WTC11 (cell line): ENCODE measurements around the gene PTCD3. TPM values are rescaled to one million over a fixed set of nuclear protein-coding genes. Genes with fewer than 3 reads are reported as not detected.

ENCODE experiments used
- ATAC-seq: fragments of 200-7000 bp; cut with Tn5 transposase; 2 replicates; pipeline ENCODE4 v1.10.0; 2021; ENCODE audit warnings: mild to moderate bottlenecking, moderate library complexity
- CTCF ChIA-PET: fragments of 300-600 bp; sonication (Branson Sonifier 250); formaldehyde crosslinking; loops from one replicate; lab custom pipeline; 2021; ENCODE audit warnings: antibody characterized with exemption; lab: Charles Lee
- POLR2A ChIA-PET: fragments of 350-600 bp; sonication (Branson Sonifier 250); formaldehyde crosslinking; loops from one replicate; lab custom pipeline; 2021; ENCODE audit warnings: antibody characterized with exemption; lab: Charles Lee
- DNase-seq: peaks from one replicate; pipeline ENCODE4 v3.0.0; 2021; ENCODE audit warnings: low spot score
- H3K27ac Mint-ChIP-seq: 2 replicates; pipeline ENCODE4 v1.8.0; 2021; ENCODE audit warnings: mixed read lengths
- H3K27me3 Mint-ChIP-seq: 2 replicates; pipeline ENCODE4 v1.8.0; 2021; ENCODE audit warnings: low read depth, mild to moderate bottlenecking, moderate library complexity, mixed read lengths
- H3K36me3 Mint-ChIP-seq: 2 replicates; pipeline ENCODE4 v1.8.0; 2021; ENCODE audit warnings: mixed read lengths
- H3K4me1 Mint-ChIP-seq: 2 replicates; pipeline ENCODE4 v1.8.0; 2022; ENCODE audit warnings: mixed read lengths
- H3K4me3 Mint-ChIP-seq: 2 replicates; pipeline ENCODE4 v1.8.0; 2021; ENCODE audit warnings: mild to moderate bottlenecking, moderate library complexity, mixed read lengths
- H3K9me3 Mint-ChIP-seq: 2 replicates; pipeline ENCODE4 v1.8.0; 2021; ENCODE audit warnings: mixed read lengths
- AFF4 ChIP-seq: sonication (generic); formaldehyde crosslinking; IDR thresholded peaks from 2 replicates; pipeline ENCODE4 v1.8.1; 2023; ENCODE audit warnings: mild to moderate bottlenecking, missing genetic modification reagents, borderline replicate concordance
- ATF6 ChIP-seq: sonication (generic); formaldehyde crosslinking; IDR thresholded peaks from 2 replicates; pipeline ENCODE4 v1.8.1; 2023; ENCODE audit warnings: mild to moderate bottlenecking, missing genetic modification reagents
- CDX4 ChIP-seq: fragments of 250-450 bp; sonication (Bioruptor Pico); IDR thresholded peaks from 2 replicates; pipeline ENCODE4 v1.9.0; 2021; ENCODE audit warnings: moderate library complexity, mild to moderate bottlenecking, inconsistent platforms, borderline replicate concordance
- CREB1 ChIP-seq: sonication (generic); formaldehyde crosslinking; IDR thresholded peaks from 2 replicates; pipeline ENCODE4 v1.8.0; 2023; ENCODE audit warnings: mild to moderate bottlenecking, missing genetic modification reagents
- E2F1 ChIP-seq: sonication (generic); formaldehyde crosslinking; IDR thresholded peaks from 2 replicates; pipeline ENCODE4 v1.8.0; 2022; ENCODE audit warnings: mild to moderate bottlenecking, missing genetic modification reagents
- GABPB1 ChIP-seq: sonication (generic); formaldehyde crosslinking; IDR thresholded peaks from 2 replicates; pipeline ENCODE4 v1.8.1; 2023; ENCODE audit warnings: mild to moderate bottlenecking, missing genetic modification reagents
- GRHL2 ChIP-seq: fragments of 250-450 bp; sonication (Bioruptor Pico); IDR thresholded peaks from 2 replicates; pipeline ENCODE4 v1.8.0; 2022; ENCODE audit warnings: mild to moderate bottlenecking, moderate library complexity; ENCODE audit not compliant: insufficient replicate concordance, severe bottlenecking
- NR2C2 ChIP-seq: sonication (generic); formaldehyde crosslinking; IDR thresholded peaks from 2 replicates; pipeline ENCODE4 v1.8.0; 2022; ENCODE audit warnings: mild to moderate bottlenecking, missing genetic modification reagents
- OVOL2 ChIP-seq: fragments of 250-450 bp; sonication (Bioruptor Pico); IDR thresholded peaks from 2 replicates; pipeline ENCODE4 v1.9.0; 2021; ENCODE audit warnings: mild to moderate bottlenecking, borderline replicate concordance
- PRDM15 ChIP-seq: sonication (generic); formaldehyde crosslinking; IDR thresholded peaks from 2 replicates; pipeline ENCODE4 v1.8.0; 2022; ENCODE audit warnings: missing genetic modification reagents
- SOX15 ChIP-seq: fragments of 250-450 bp; sonication (Bioruptor Pico); IDR thresholded peaks from 2 replicates; pipeline ENCODE4 v1.9.0; 2021; ENCODE audit warnings: mild to moderate bottlenecking
- ZNF138 ChIP-seq: sonication (generic); formaldehyde crosslinking; conservative IDR thresholded peaks from 2 replicates; pipeline ENCODE4 v1.8.1; 2022; ENCODE audit warnings: mild to moderate bottlenecking, moderate library complexity, missing genetic modification reagents
- ZNF263 ChIP-seq: sonication (generic); formaldehyde crosslinking; IDR thresholded peaks from 2 replicates; pipeline ENCODE4 v1.8.1; 2022; ENCODE audit warnings: low read depth, mild to moderate bottlenecking, moderate library complexity, missing genetic modification reagents
- ZNF281 ChIP-seq: sonication (generic); formaldehyde crosslinking; IDR thresholded peaks from 2 replicates; pipeline ENCODE4 v1.8.0; 2023; ENCODE audit warnings: mild to moderate bottlenecking, missing genetic modification reagents
- ZNF425 ChIP-seq: fragments of 250-450 bp; sonication (Bioruptor Pico); conservative IDR thresholded peaks from 2 replicates; pipeline ENCODE4 v1.9.0; 2021; ENCODE audit warnings: mild to moderate bottlenecking
- total RNA-seq: library from RNA; stranded (reverse); gene quantifications from 3 replicates; pipeline ENCODE4 v1.2.3, GENCODE V29; 2021

Gene PTCD3
- total RNA-seq, 1 experiment from 2014 or later = 192 TPM

GRCh38 chr2:86062043-86062442, 44.0 kb upstream of the PTCD3 start (continued):
- TF ChIP-seq OVOL2 (CRISPR knock-in tag) = no peak
- TF ChIP-seq CDX4 = no peak

- H3K27me3 Mint-ChIP-seq = no peaks in the 10 kb centered on the region
- CTCF ChIA-PET = interaction anchor here (0.6 to 1.3 kb wide), 2 partner anchors 207 to 236 kb away, joined by 3 read pairs; no protein-coding TSS in a partner anchor
- H3K4me1 Mint-ChIP-seq = no peaks in the 10 kb centered on the region
- H3K9me3 Mint-ChIP-seq = no peaks in the 10 kb centered on the region
- TF ChIP-seq OVOL2 (CRISPR knock-in tag) (no peak), CREB1 (CRISPR knock-in tag) (no peak), GRHL2 (CRISPR knock-in tag) (no peak), SOX15 (CRISPR knock-in tag) (no peak), GABPB1 (CRISPR knock-in tag) (no peak), AFF4 (CRISPR knock-in tag) (no peak), ZNF425 (CRISPR knock-in tag) (no peak), ZNF138 (CRISPR knock-in tag) (no peak), ZNF281 (no peak), E2F1 (CRISPR knock-in tag) (no peak)
- ATAC-seq (no peak), DNase-seq (no peak)
- no peak overlapping the region for H3K4me3 Mint-ChIP-seq
- no peak overlapping the region for H3K27ac Mint-ChIP-seq
- POLR2A ChIA-PET = no interaction called here
- peaks cover 71% of the 10 kb centered on the region for H3K36me3 Mint-ChIP-seq
These were observed 42.0 kb upstream of the PTCD3 start for GRCh38 chr2:86064006-86064405.

GRCh38 chr2:86065512-86065911, 40.5 kb upstream of the PTCD3 start:
- Mint-ChIP-seq H3K4me1 (no peaks in the 10 kb centered on the region), H3K27me3 (no peaks in the 10 kb centered on the region), H3K27ac (no peak overlapping the region), H3K4me3 (no peak overlapping the region), H3K36me3 (peaks cover 76% of the 10 kb centered on the region), H3K9me3 (no peaks in the 10 kb centered on the region)
- DNase-seq = no peak
- CTCF ChIA-PET = no interaction called here
- POLR2A ChIA-PET = no interaction called here
- no peak for ATAC-seq
- TF ChIP-seq GRHL2 (CRISPR knock-in tag) (no peak), NR2C2 (CRISPR knock-in tag) (no peak), ZNF263 (no peak), PRDM15 (CRISPR knock-in tag) (no peak), ATF6 (no peak)
